HG03354 (cell line): Measurements from ENCODE around the gene RAB23.
"Not testable (repeated sequence)": the region's sequence is repeated elsewhere in the genome, so short reads cannot be mapped to it uniquely, and the experiment has no call there.

Experiments
- ATAC-seq: cut with Tn5 transposase; IDR thresholded peaks from one replicate; pipeline ENCODE4 v1.9.1; 2021; ENCODE audit warnings: mild to moderate bottlenecking; ENCODE audit not compliant: unreplicated experiment, poor library complexity, severe bottlenecking

Gene RAB23

GRCh38 chr6:57243954-57244353 lies 21.8 kb upstream of the RAB23 start:
- no peak for ATAC-seq

DNA sequence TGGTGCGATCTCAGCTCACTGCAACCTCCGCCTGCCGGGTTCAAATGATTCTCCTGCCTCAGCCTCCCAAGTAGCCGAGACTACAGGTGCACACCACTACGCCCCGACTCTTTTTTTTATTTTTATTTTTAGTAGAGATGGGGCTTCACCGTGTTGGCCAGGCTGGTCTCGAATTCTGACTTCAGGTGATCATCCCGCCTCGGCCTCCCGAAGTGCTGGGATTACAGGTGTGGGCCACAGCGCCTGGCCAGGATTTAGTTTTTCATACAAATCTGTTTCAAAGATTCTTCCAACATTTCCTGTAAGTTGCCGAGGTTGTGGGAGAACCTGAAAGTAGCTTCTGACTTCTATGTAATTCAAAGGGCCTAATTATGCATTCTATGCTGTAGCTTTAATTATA lies 21.4 kb upstream of the RAB23 start:
- ATAC-seq: not testable (repeated sequence)

DNA sequence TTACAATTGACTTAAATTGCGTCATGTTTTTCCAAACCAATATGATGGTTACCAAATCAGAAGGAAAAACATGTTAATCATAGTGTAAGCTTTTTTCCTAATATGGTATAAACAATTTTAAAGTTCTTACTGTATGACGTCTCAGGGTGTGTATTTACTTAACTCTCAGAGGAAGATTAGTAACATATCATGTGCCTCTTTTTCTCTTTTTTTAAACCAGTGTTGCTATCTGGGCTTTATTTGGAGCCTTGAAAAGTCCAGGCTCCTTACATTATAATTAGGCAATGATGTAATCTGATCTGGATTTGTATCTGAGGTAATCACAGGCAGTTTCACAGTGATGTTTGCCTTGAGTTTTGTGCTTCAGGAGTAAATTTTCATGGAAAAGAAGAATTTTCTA lies 20.4 kb upstream of the RAB23 start:
- no peak for ATAC-seq

- ATAC-seq: no peak
Measured at GRCh38 chr6:57226221-57226620, 4.1 kb upstream of the RAB23 start.

DNA sequence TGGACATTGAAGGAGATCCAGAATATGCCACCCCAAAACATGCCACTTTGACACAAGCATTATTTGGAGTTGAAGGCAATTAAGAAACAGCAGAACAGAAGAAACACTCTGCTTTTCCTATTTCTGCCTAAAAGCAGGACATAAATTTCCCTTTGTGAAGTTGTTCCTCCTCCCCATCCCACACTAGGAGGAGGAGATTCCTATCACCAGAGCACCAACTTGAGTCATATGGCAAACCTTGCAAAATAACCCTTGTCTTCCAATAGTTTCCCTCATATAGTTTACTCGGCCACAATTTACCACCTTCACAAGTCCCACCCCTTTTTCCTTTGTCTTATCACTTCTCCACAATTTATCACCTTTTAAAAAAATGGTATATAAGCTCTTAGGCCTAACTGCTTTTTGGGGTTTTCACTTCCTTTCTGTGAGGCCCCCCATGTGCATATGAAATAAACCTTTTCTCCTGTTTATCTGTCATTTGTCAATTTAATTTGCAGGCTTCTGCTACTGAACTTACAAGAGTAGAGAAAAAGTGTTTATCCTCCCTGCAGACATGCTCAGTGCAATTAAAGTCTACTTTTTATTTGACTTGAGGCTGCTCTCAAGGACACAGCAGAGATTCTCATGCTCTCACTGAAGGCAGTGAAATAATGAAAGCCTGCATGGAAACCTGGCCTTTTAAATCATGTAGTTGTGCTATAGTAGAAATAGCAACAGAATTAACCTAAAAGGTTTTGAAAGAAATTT lies 2.8 kb upstream of the RAB23 start:
- no peak for ATAC-seq

GRCh38 chr6:57222743-57223077 lies 603 bp upstream of the RAB23 start:
- no peak for ATAC-seq

GRCh38 chr6:57221191-57221935 lies 744 bp downstream of the RAB23 start:
- peak; percentile 66 for ATAC-seq

DNA sequence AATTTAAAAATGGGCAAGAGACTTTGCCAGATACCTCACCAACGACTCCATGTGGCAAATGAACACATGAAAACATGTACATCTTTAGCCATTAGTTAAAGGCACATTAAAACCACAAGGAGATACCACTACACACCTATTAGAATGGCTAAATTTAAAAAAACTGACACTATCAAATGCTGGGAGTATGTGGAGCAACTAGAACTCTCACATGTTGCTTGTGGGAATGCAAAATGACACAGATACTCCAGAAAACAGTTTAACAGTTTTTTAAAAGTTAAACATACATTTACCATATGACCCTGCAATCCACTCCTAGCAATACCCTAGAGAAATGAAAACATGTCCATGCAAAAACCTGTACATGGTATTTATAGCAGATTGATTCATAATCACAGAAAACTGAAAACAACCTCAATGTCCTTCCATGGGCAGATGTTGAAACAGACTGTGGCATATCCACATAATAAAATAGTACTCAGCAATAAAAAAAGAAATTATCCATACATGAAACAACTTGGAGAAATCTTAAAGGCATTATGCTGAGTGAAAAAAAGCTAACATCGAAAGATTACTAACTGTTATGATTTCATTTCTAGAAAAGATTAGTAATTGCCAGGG lies 1.9 kb downstream of the RAB23 start:
- no peak for ATAC-seq

DNA sequence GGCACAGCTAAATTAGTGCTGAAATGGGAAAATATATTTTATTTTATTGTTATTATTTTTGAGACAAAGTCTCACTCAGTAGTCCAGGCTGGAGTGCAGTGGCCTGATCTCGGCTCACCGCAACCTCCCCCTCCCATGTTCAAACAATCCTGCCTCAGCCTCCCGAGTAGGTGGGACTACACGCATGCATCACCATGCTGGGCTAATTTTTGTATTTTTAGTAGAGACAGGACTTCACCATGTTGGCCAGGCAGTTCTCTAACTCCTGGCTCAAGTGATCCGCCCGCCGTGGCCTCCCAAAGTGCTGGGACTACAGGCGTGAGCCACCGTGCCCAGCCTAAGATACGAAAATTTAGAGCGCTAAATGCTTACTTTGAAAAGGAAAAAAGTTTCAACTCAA lies 4.8 kb downstream of the RAB23 start:
- no peak for ATAC-seq

- ATAC-seq: no peak
Measured at GRCh38 chr6:57216235-57217101, 5.6 kb downstream of the RAB23 start.

GRCh38 chr6:57215260-57215659 lies 6.8 kb downstream of the RAB23 start:
- no peak for ATAC-seq

GRCh38 chr6:57210060-57210459 lies 12.0 kb downstream of the RAB23 start:
- ATAC-seq: no peak

DNA sequence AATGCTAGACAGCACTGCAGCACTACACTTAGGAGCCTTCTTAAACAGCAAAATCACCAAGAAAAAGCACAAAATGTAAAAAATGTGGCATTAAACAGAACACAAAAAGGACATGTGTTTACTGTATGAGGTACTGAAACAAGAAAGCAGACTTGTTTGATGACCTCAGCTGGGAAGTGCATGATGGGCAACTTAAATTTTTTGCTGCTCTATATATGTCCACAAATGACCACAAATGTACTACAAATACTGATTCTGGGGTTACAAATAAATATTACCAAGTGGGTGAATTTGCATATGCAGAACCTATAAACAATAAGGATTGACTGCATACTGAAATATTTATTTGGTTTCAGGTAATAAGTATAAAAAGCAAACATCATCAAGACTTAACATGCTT lies 13.1 kb downstream of the RAB23 start:
- ATAC-seq: peak; percentile 49

GRCh38 chr6:57207872-57208271 lies 14.2 kb downstream of the RAB23 start:
- ATAC-seq: no peak

- no peak for ATAC-seq
Measured at GRCh38 chr6:57207141-57207540, 15.0 kb downstream of the RAB23 start.

GRCh38 chr6:57205550-57206328 lies 16.4 kb downstream of the RAB23 start:
- ATAC-seq: no peak

GRCh38 chr6:57201718-57202117 lies 20.4 kb downstream of the RAB23 start:
- ATAC-seq: no peak

DNA sequence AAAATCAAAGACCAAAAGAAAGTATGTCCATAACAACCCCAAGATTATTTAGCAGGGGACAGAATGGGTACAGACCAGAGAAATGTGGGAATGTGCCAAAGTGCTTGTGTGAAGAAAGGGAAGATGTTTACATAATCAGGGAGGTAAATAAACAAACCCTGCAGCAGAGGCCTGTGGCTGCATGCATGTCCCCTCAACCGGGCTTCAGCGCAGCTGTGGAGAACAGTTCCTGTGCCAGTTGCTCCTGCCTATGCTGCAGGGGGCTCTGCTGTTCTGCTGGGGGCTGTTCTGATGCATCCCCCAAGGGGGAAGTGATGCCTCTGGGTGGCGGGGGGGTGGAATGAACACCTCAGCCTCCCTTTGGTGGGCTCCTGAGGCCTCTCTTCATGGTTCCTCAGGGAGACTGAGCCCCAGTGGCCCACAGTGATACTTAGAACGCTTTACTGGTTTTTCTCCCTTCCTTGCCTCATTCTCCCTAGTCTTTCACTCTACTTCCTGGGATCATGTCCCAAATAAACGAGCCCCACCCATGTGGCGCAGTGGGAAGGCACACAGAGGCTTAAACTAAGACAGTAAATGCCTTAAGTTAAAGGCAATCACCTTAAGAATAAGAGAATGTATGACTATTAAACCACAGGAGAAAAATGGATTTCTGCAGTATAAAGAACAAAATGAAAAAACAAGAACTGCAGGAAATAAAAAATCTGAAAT lies 23.0 kb downstream of the RAB23 start:
- ATAC-seq: no peak

GRCh38 chr6:57195457-57195856 lies 26.6 kb downstream of the RAB23 start:
- no peak for ATAC-seq
